HT1080 (cell line): Measurements from ENCODE around the gene CCDC200. TPM values are rescaled to one million over a fixed set of nuclear protein-coding genes. Genes with fewer than 3 reads are reported as not detected.

ENCODE experiments used
- small RNA-seq: library from RNA; depleted of rRNA; stranded (forward); fragments of <200 nt; gene quantifications from one replicate; pipeline ENCODE3, GENCODE V24; 2014
- total RNA-seq: library from RNA; depleted of rRNA; stranded (reverse); fragments of >200 nt; shearing (Covaris generic); gene quantifications from 2 replicates; pipeline ENCODE4 v1.2.3, GENCODE V29; 2014; rRNA removed

The CCDC200 gene
- total RNA-seq, 1 experiment from 2014 or later: not detected

Small RNA genes within 50 kb of the gene (small RNA-seq; reads per million reads assigned to genes)
- gene RF00004 (not detected), gene RNU2-1 (not detected)

Other genes starting within 250 kb of the CCDC200 start
- 0.10 TPM in 1 of 2 replicates, not detected in the other for gene PTGES3L, start 248.5 kb downstream of the CCDC200 start, total RNA-seq
- 4.7 and 6.9 TPM in 2 replicates for gene RUNDC1, start 248.1 kb downstream of the CCDC200 start, total RNA-seq
- 2,292 and 3,606 TPM in 2 replicates for gene RPL27, start 230.2 kb downstream of the CCDC200 start, total RNA-seq
- gene IFI35, start 221.8 kb downstream of the CCDC200 start, total RNA-seq: 18.7 and 20.1 TPM in 2 replicates
- 52.6 and 54.0 TPM in 2 replicates for gene VAT1, start 206.2 kb downstream of the CCDC200 start, total RNA-seq
- 0.11 and 0.23 TPM in 2 replicates for gene RND2, start 203.4 kb downstream of the CCDC200 start, total RNA-seq
- 31.8 and 47.1 TPM in 2 replicates for gene BRCA1, start 103.3 kb downstream of the CCDC200 start, total RNA-seq
- 53.8 and 65.6 TPM in 2 replicates for gene NBR1, start 57.4 kb downstream of the CCDC200 start, total RNA-seq
- 0.93 and 1.4 TPM in 2 replicates for gene TMEM106A, start 16.7 kb downstream of the CCDC200 start, total RNA-seq
- not detected in 2 replicates for gene RNU2-1, start 5.4 kb upstream of the CCDC200 start, total RNA-seq
- gene ARL4D, start 170.4 kb upstream of the CCDC200 start, total RNA-seq: 5.7 and 8.9 TPM in 2 replicates